Right ventricle myocardium superior (tissue), 1 donor: ENCODE data around the gene NR2E1. TPM values are rescaled to one million over a fixed set of nuclear protein-coding genes. Genes with fewer than 3 reads are reported as not detected.

Source experiments
- total RNA-seq: library from RNA; stranded (reverse); fragmentation: NEBNext Ultra II Directional; extraction: Animal tissue kit (Norgen Biotek cat#: 25700); gene quantifications from one replicate; pipeline ENCODE4 v1.2.1, GENCODE V29; 2021
- donor health status: DM: no; HTN: yes; CAD: no; lungs with severe emphysema.

Gene NR2E1
- total RNA-seq, 1 donor from 2014 or later: not detected

Other genes starting within 250 kb of the NR2E1 start
- gene SEC63, start 207.8 kb upstream of the NR2E1 start, total RNA-seq: 57.9 TPM
- 35.4 TPM for gene OSTM1, start 91.3 kb upstream of the NR2E1 start, total RNA-seq
- 269 TPM for gene SNX3, start 95.0 kb downstream of the NR2E1 start, total RNA-seq
- 12.6 TPM for gene AFG1L, start 129.0 kb downstream of the NR2E1 start, total RNA-seq